Naive thymus-derived CD4-positive, alpha-beta T cell (primary cell): ENCODE results near the gene ACOX3. TPM values are rescaled to one million over a fixed set of nuclear protein-coding genes. Genes with fewer than 3 reads are reported as not detected.
"Not testable (repeated sequence)": the region's sequence is repeated elsewhere in the genome, so short reads cannot be mapped to it uniquely, and the experiment has no call there.

Source experiments
- ATAC-seq: fragments of 150-1000 bp; cut with Tn5 transposase; 2 replicates; pipeline ENCODE4 v1.10.0; 2021; ENCODE audit warnings: mild to moderate bottlenecking, moderate library complexity
- CTCF ChIA-PET: fragments of 350-600 bp; sonication (Branson Sonifier 250); formaldehyde crosslinking; loops from one replicate; lab custom pipeline; 2021; ENCODE audit warnings: antibody characterized with exemption; lab: Charles Lee
- POLR2A ChIA-PET: fragments of 350-600 bp; sonication (Branson Sonifier 250); formaldehyde crosslinking; loops from one replicate; lab custom pipeline; 2021; ENCODE audit warnings: antibody characterized with exemption, inconsistent platforms; lab: Charles Lee
- DNase-seq, 9 donors: peaks; one replicate each; pipeline versions ENCODE4 v3.0.0 to v3.0.0-alpha.2; 2020 to 2022; ENCODE audit warnings: mixed read lengths in 1 of 9
- H3K27ac ChIP-seq: one replicate; pipeline ENCODE4 v1.7.0; 2013; ENCODE audit warnings: mild to moderate bottlenecking, low read depth, low read length, moderate library complexity
- H3K27me3 ChIP-seq, 2 donors: one replicate each; pipeline ENCODE4 v1.7.0; 2013; ENCODE audit warnings: low read length in 2 of 2, mild to moderate bottlenecking in 2 of 2, moderate library complexity in 2 of 2; ENCODE audit not compliant: control insufficient read depth in 2 of 2, insufficient read depth in 2 of 2
- H3K36me3 ChIP-seq, 3 experiments: 1 replicate in 2 of 3; 2 replicates in 1 of 3; pipeline ENCODE4 v1.7.0; 2013; ENCODE audit warnings: low read length in 3 of 3, mild to moderate bottlenecking in 3 of 3, moderate library complexity in 1 of 3; ENCODE audit not compliant: insufficient read depth in 3 of 3, control insufficient read depth in 2 of 3
- H3K4me1 ChIP-seq, 2 donors: one replicate each; pipeline ENCODE4 v1.7.0; 2013; ENCODE audit warnings: low read length in 2 of 2, mild to moderate bottlenecking in 2 of 2, moderate library complexity in 1 of 2; ENCODE audit not compliant: control insufficient read depth in 2 of 2, insufficient read depth in 2 of 2
- H3K4me3 ChIP-seq: 2 replicates; pipeline ENCODE4 v1.7.0; 2013; ENCODE audit warnings: mild to moderate bottlenecking, low read length
- H3K9me3 ChIP-seq, 3 experiments: 1 replicate in 2 of 3; 2 replicates in 1 of 3; pipeline ENCODE4 v1.7.0; 2013; ENCODE audit warnings: low read length in 3 of 3; ENCODE audit not compliant: control insufficient read depth in 2 of 3
- H3K27ac Mint-ChIP-seq, 9 donors: one replicate each; pipeline ENCODE4 v1.8.0; 2020 to 2022; ENCODE audit warnings: mixed read lengths in 9 of 9, mild to moderate bottlenecking in 8 of 9, moderate library complexity in 5 of 9, inconsistent platforms in 2 of 9
- H3K27me3 Mint-ChIP-seq, 5 donors: one replicate each; pipeline ENCODE4 v1.8.0; 2021 to 2022; ENCODE audit warnings: mixed read lengths in 5 of 5, mild to moderate bottlenecking in 1 of 5
- H3K36me3 Mint-ChIP-seq, 5 donors: one replicate each; pipeline ENCODE4 v1.8.0; 2020 to 2022; ENCODE audit warnings: mixed read lengths in 5 of 5, mild to moderate bottlenecking in 3 of 5, inconsistent platforms in 1 of 5
- H3K4me1 Mint-ChIP-seq, 7 donors: one replicate each; pipeline ENCODE4 v1.8.0; 2020 to 2022; ENCODE audit warnings: mixed read lengths in 7 of 7, mild to moderate bottlenecking in 3 of 7, inconsistent platforms in 1 of 7
- H3K4me3 Mint-ChIP-seq, 10 donors: one replicate each; pipeline ENCODE4 v1.8.0; 2020 to 2022; ENCODE audit warnings: mild to moderate bottlenecking in 10 of 10, mixed read lengths in 10 of 10, moderate library complexity in 6 of 10, inconsistent platforms in 2 of 10
- H3K9me3 Mint-ChIP-seq, 11 donors: one replicate each; pipeline ENCODE4 v1.8.0; 2020 to 2022; ENCODE audit warnings: mixed read lengths in 11 of 11, mild to moderate bottlenecking in 4 of 11, inconsistent platforms in 1 of 11, moderate library complexity in 1 of 11
- intact Hi-C, 2 donors: fragments of 100-400 bp; cut with micrococcal nuclease; formaldehyde crosslinking; loops; one replicate each; pipeline ENCODE4 v1.15.1; 2023
- polyA plus RNA-seq, 2 donors: library from polyadenylated mRNA; unstranded; fragments of 300-500 nt; fragmentation: Illumina TruSeq; gene quantifications; one replicate each; pipeline ENCODE4 v1.2.3, GENCODE V29; 2021
- total RNA-seq, 6 experiments: library from RNA in 5 of 6; stranded (reverse) in 5 of 6; gene quantifications; 1 replicate in 5 of 6; 2 replicates in 1 of 6; pipeline ENCODE4 v1.2.3 and lab custom pipeline; 2021 to 2026

Gene ACOX3
- total and polyA plus RNA-seq, 7 experiments from 2014 or later, result 10.9 to 20.5 (median 16.1) TPM

DNA sequence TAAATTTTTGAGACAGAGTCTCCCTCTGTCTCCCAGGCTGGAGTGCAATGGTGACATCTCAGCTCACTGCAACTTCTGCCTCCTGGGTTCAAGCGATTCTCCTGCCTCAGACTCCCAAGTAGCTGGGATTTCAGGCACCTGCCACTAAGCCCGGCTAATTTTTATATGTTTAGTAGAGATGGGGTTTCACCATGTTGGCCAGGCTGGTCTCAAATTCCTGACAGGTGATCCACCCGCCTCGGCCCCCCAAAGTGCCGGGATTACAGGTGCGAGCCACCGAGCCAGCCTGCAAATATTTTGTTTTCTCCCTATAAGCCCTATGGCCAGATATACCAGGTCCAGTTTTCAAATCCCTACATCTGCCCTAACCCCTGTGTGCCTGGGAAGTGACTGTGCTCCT, 99.2 kb downstream of the ACOX3 start:
- H3K4me1 Mint-ChIP-seq, H3K27ac Mint-ChIP-seq, H3K36me3 Mint-ChIP-seq, H3K9me3 ChIP-seq, H3K27ac ChIP-seq, CTCF ChIA-PET, intact Hi-C loops, H3K27me3 ChIP-seq, H3K36me3 ChIP-seq, H3K4me3 Mint-ChIP-seq, ATAC-seq, H3K4me3 ChIP-seq, POLR2A ChIA-PET, H3K4me1 ChIP-seq, DNase-seq: not testable (repeated sequence)
- Mint-ChIP-seq H3K9me3 (peaks cover 0 to 15% (median 7%) of the 10 kb centered on the region in 11 donors), H3K27me3 (peaks cover 0 to 23% (median 9%) of the 10 kb centered on the region in 5 donors)

DNA sequence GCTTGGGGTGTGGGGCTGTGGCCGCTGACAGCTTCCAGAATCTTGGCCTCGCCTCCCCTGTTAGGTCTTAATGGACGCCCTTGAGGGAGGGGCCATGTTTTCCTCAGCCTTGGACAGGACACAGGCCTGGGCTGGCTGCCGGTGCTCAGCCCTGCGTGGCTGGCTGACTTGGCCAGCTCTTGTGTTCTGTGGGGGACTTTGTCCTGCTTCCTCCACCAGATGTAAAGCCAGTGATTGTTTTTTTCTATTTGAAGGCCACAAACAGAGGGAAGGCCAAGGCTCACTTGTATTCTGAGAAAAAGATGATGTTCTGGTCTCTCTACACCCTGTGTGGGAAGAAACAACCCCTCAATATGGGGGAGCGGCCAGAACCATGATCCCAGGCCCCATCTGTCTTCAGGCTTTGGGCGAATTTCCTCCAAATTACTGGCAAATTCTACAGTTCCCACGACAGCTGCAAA, 99.7 kb downstream of the ACOX3 start:
- Mint-ChIP-seq H3K4me1 (no peaks in the 10 kb centered on the region), H3K4me3 (no peak overlapping the region), H3K27me3 (peaks cover 0 to 23% (median 9%) of the 10 kb centered on the region in 5 donors), H3K27ac (no peak overlapping the region), H3K9me3 (peaks cover 0 to 20% (median 11%) of the 10 kb centered on the region in 11 donors), H3K36me3 (peaks cover 0 to 3% (median 0%) of the 10 kb centered on the region in 5 donors)
- intact Hi-C loops, result no loop called here
- CTCF ChIA-PET, result no interaction called here
- Histone ChIP-seq H3K4me3 (no peak overlapping the region), H3K27me3 (no peaks in the 10 kb centered on the region), H3K9me3 (peaks cover 0 to 9% (median 0%) of the 10 kb centered on the region in 3 experiments), H3K27ac (no peak overlapping the region), H3K36me3 (no peaks in the 10 kb centered on the region), H3K4me1 (no peaks in the 10 kb centered on the region)
- no peak for DNase-seq
- no peak for ATAC-seq
- POLR2A ChIA-PET, result no interaction called here

DNA sequence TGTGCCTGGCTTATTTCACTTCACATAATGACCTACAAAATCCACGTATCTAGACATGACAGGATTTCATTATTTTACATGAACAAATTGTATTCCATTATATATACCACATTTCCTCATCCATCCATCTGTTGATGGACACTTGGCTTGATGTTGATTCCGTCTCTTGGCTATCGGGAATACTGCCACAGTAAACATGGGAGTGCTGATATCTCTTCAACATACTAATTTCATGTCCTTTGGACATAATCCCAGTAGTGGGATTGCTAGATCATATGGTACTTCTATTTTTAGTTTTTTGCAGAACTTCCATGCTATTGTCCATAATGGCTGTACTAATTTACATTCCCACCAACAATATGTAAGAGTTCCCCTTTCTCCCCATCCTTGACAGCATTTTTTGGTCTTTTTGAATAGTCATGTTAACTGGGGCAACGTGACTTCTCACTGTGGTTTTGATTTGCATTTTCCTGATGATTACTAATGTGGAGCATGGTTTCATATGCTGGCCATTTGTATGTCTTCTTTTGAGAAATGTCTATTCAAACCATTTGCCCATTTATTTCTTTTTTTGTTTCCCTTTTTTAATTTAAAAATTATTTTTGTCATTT, 102.1 kb downstream of the ACOX3 start:
- intact Hi-C loops, result no loop called here
- ATAC-seq (no peak), DNase-seq (no peak)
- no peaks in the 10 kb centered on the region for H3K4me1 Mint-ChIP-seq
- H3K27me3 ChIP-seq, result no peaks in the 10 kb centered on the region
- H3K4me3 ChIP-seq, result no peak overlapping the region
- no peaks in the 10 kb centered on the region for H3K4me1 ChIP-seq
- ChIA-PET CTCF (no interaction called here), POLR2A (no interaction called here)
- H3K9me3 Mint-ChIP-seq, result peaks cover 3 to 29% (median 16%) of the 10 kb centered on the region in 11 donors
- H3K9me3 ChIP-seq, result peaks cover 0 to 9% (median 0%) of the 10 kb centered on the region in 3 experiments
- no peak overlapping the region for H3K27ac Mint-ChIP-seq
- no peak overlapping the region for H3K27ac ChIP-seq
- H3K36me3 ChIP-seq, result no peaks in the 10 kb centered on the region
- H3K4me3 Mint-ChIP-seq, result no peak overlapping the region
- H3K27me3 Mint-ChIP-seq, result peaks cover 0 to 13% (median 9%) of the 10 kb centered on the region in 5 donors
- H3K36me3 Mint-ChIP-seq, result peaks cover 0 to 3% (median 0%) of the 10 kb centered on the region in 5 donors

DNA sequence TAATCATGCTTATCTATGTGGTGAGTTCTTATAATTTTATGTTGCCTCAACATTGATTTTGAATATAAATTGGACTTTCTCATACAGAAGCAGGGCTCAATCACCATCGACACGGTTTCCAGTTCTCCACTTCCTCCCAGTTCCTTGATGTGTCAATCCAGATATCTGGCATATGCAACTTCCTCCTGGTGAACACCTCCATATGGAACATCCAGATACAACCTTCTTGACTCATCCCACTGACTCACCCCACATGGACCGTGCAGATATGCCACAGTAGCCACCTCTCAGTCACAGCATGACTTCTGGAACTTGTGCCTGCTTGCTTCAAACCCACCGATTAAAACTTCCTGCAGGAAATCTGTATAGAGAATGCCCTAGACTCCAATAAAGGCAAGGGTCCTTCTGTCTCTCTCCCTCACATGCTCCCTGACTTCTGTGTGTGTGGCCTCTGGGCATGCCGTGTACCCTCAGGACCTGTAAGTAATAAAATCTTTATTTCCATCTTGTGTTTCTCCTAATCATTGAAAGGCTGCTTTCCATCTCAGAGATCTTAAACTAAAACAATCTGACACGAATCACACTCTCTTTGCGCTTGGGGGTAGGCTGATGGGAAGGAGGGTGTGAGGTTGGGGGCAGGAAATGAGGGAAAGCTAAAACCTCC, 104.0 kb downstream of the ACOX3 start:
- Mint-ChIP-seq H3K36me3 (no peaks in the 10 kb centered on the region), H3K9me3 (peaks cover 6 to 35% (median 18%) of the 10 kb centered on the region in 11 donors), H3K4me1 (no peaks in the 10 kb centered on the region), H3K27me3 (peaks cover 0 to 8% (median 5%) of the 10 kb centered on the region in 5 donors), H3K27ac (no peak overlapping the region), H3K4me3 (no peak overlapping the region)
- DNase-seq (no peak), ATAC-seq (no peak)
- CTCF ChIA-PET, result no interaction called here
- no peaks in the 10 kb centered on the region for H3K4me1 ChIP-seq
- no peak overlapping the region for H3K27ac ChIP-seq
- no peak overlapping the region for H3K4me3 ChIP-seq
- H3K27me3 ChIP-seq, result no peaks in the 10 kb centered on the region
- peaks cover 0 to 18% (median 0%) of the 10 kb centered on the region in 3 experiments for H3K9me3 ChIP-seq
- H3K36me3 ChIP-seq, result no peaks in the 10 kb centered on the region
- intact Hi-C loops, result no loop called here
- POLR2A ChIA-PET, result no interaction called here

DNA sequence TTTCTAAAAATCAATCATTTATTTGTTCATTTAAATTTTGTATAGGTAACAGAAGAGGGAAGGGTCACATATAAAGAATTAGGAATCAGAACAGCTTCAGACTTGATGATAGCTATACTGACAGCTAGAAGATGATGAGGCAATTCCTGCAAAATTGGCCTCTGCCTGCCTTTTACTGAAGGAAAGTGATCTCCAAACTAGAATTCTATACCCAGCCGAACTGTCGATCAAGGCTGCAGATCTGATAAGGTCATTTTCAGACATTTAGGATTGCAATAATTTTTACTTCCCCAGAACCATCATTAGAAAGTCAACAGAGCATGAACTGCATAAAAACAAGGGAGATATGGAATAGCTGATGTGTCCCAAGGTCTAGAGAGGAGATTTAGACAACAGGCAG, 104.7 kb downstream of the ACOX3 start:
- no peaks in the 10 kb centered on the region for H3K36me3 ChIP-seq
- no peaks in the 10 kb centered on the region for H3K4me1 ChIP-seq
- DNase-seq (no peak), ATAC-seq (no peak)
- Mint-ChIP-seq H3K27me3 (peaks cover 0 to 6% (median 5%) of the 10 kb centered on the region in 5 donors), H3K27ac (no peak overlapping the region), H3K9me3 (peaks cover 6 to 35% (median 18%) of the 10 kb centered on the region in 11 donors), H3K4me3 (no peak overlapping the region), H3K4me1 (no peaks in the 10 kb centered on the region), H3K36me3 (no peaks in the 10 kb centered on the region)
- no peak overlapping the region for H3K4me3 ChIP-seq
- POLR2A ChIA-PET, result no interaction called here
- H3K27me3 ChIP-seq, result no peaks in the 10 kb centered on the region
- H3K27ac ChIP-seq, result no peak overlapping the region
- CTCF ChIA-PET, result no interaction called here
- peaks cover 0 to 18% (median 0%) of the 10 kb centered on the region in 3 experiments for H3K9me3 ChIP-seq
- intact Hi-C loops, result no loop called here

DNA sequence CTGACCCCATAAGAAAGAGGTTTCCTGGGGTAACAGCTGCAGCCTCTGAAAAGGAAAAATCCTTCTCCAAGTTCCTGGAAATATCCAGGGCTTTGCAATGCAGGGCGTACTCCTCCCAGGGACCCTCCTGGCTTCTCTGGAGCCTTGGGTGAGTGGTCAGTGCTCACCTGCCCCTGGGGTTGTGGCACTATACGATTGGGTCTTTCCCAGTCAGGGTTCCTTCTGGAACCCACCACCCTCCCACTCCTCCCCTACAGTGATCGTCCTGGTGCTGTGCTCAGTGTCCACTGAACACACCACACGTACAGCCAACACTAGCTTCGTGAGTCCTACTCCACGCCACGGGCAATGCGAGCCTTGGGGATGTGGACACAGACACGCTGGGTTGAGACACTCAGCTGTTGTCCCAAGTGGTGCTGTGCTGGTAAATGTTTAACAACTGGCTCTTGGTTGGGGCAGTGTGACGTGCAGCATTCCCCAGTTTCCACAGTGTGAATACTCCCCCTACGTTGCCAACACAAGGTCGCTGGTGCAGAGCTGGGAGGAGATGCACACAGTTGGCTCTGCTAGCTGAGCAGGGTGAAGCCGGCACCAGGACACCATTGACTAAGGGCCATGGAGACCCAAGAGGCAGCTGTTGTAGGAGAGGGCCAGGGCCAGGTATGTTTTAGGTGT, 105.6 kb downstream of the ACOX3 start:
- DNase-seq (no peak), ATAC-seq (no peak)
- no peak overlapping the region for H3K27ac Mint-ChIP-seq
- Histone ChIP-seq H3K36me3 (no peaks in the 10 kb centered on the region), H3K9me3 (peaks cover 0 to 18% (median 0%) of the 10 kb centered on the region in 3 experiments), H3K27ac (no peak overlapping the region), H3K27me3 (no peaks in the 10 kb centered on the region), H3K4me1 (no peaks in the 10 kb centered on the region), H3K4me3 (no peak overlapping the region)
- no peak overlapping the region for H3K4me3 Mint-ChIP-seq
- POLR2A ChIA-PET, result no interaction called here
- H3K36me3 Mint-ChIP-seq, result no peaks in the 10 kb centered on the region
- peaks cover 6 to 35% (median 18%) of the 10 kb centered on the region in 11 donors for H3K9me3 Mint-ChIP-seq
- peaks cover 0 to 6% (median 0%) of the 10 kb centered on the region in 5 donors for H3K27me3 Mint-ChIP-seq
- intact Hi-C loops, result no loop called here
- H3K4me1 Mint-ChIP-seq, result no peaks in the 10 kb centered on the region
- CTCF ChIA-PET, result no interaction called here
